ENCODE measurements around the gene PICALM. TPM values are rescaled to one million over a fixed set of nuclear protein-coding genes. Genes with fewer than 3 reads are reported as not detected.
A peak's percentile ranks its signal among the peaks of the same experiment; 100 is the strongest.

Gene PICALM
- total RNA-seq, 2 donors from 2014 or later: 208 to 223 TPM

DNA sequence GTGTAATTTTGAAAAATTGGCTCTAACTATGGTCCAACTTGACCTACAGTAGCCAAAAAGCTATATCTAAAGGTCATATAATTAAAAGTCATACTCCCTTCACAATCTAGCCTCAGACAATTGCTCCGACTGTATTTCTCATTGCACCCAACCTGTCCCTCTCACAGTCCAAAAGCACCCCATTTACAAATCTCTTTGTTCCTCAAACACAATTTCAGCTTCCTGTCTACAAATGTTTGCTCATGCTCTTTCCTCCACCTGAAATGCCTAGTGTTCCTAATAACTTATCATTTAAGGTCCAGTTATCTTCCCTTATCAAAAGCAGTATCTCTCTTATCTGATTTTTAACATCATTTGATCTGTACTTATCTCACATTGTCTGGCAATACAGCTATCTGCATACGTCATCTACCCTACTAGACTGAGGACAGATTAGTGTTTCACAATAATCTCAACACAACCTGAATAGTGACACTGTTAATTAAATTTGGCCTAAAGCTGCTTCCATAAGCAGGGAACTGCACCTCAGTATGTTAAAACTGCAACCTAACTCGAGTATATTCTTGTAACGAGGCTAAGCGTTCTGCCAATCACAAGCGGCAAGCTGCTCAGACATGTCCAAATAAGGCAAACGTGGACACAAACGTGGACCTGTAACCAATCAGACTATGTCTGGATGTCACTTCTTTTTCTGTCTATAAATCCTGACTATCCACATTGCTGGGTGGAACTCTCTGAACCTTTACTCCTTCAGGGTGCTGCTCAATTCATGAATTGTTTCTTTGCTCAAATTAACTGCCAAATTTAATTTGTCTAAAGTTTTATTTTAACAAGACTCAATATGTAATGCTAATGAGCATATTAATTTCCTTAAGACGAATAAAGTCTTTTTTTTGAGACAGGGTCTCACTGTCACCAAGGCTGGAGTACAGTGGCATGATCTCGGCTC lies 15.9 kb downstream of the PICALM start:
- peaks cover 60 to 70% of the 10 kb centered on the region in 2 donors for H3K4me1 Mint-ChIP-seq (ENCODE audit: low read depth in 2 of 2)
- H3K36me3 Mint-ChIP-seq: peaks cover 18% of the 10 kb centered on the region
- peaks cover 3% of the 10 kb centered on the region for H3K9me3 Mint-ChIP-seq
- no peaks in the 10 kb centered on the region for H3K27me3 Mint-ChIP-seq
- ATAC-seq (peak in 1 of 2 donors; percentile 58), DNase-seq (ENCODE audit: low spot score) (no peak)
- peak overlapping the region; percentile 47 to 82 for H3K27ac Mint-ChIP-seq
- H3K4me3 Mint-ChIP-seq: peak overlapping the region; percentile 84

DNA sequence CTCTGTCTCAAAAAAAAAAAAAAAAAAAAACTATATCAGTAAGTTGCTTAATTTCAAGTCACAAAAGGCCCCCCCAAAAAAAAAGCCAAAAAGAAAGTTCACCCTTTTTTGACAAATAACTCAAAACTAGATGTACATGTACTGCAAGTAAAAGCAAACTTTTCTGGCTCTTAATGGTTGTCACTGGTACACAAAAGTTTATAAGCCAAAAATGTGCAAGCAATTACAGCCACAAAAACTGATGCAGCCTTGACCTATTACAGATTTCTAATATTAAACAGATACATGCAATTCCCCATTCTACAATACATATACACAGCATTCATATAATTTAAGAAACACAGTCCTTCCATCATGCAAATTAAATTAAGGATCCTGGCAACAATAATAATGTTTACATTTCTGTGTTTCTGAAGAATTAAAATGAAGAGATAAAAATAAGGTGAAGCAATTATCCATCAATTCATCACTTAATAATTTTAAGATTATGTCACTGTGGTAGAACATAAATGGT lies 18.6 kb downstream of the PICALM start:
- Mint-ChIP-seq H3K4me1 (ENCODE audit: low read depth in 2 of 2) (peaks cover 69 to 82% of the 10 kb centered on the region in 2 donors), H3K9me3 (peaks cover 3% of the 10 kb centered on the region), H3K36me3 (peaks cover 17% of the 10 kb centered on the region), H3K4me3 (peak overlapping the region; percentile 38), H3K27me3 (no peaks in the 10 kb centered on the region), H3K27ac (peak overlapping the region; percentile 47 to 80)
- no peak for DNase-seq (ENCODE audit: low spot score)
- no peak for ATAC-seq

DNA sequence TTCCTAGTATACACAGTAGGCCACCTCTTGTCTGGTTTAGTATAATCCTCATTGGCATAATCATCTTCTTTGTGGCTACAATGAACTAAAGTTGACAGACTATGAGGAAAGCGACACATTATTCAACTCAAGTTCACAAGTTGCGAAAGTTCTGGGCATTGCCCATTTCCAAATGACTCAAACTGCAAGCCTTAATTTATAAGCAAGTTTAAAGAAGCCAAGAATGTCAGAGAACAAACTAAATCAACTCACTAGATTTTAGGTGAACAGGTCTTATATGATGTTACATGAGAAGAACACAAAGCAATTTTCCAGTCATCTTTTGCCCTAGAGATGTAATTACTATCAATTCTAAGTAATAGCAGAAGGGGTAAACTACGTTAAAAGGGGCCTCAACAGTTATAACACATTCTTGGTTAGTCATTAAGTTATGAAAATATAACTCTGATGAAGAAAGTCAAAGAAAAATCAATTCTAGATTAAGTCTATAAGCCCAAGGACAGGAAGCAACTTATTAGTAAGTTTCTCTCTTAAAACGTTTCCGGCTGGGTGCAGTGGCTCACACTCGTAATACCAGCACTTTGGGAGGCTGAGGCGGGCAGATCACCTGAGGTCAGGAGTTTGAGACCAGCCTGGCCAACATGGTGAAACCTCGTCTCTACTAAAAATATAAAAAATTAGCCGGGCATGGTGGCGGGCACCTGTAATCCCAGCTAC lies 21.5 kb downstream of the PICALM start:
- peaks cover 10% of the 10 kb centered on the region for H3K36me3 Mint-ChIP-seq
- no peaks in the 10 kb centered on the region for H3K9me3 Mint-ChIP-seq
- ATAC-seq (peak; percentile 84 to 89), DNase-seq (ENCODE audit: low spot score) (peak; percentile 77)
- peak overlapping the region; percentile 68 for H3K4me3 Mint-ChIP-seq
- H3K4me1 Mint-ChIP-seq (ENCODE audit: low read depth in 2 of 2): peaks cover 71 to 83% of the 10 kb centered on the region in 2 donors
- peak overlapping the region; percentile 80 to 85 for H3K27ac Mint-ChIP-seq
- no peaks in the 10 kb centered on the region for H3K27me3 Mint-ChIP-seq

DNA sequence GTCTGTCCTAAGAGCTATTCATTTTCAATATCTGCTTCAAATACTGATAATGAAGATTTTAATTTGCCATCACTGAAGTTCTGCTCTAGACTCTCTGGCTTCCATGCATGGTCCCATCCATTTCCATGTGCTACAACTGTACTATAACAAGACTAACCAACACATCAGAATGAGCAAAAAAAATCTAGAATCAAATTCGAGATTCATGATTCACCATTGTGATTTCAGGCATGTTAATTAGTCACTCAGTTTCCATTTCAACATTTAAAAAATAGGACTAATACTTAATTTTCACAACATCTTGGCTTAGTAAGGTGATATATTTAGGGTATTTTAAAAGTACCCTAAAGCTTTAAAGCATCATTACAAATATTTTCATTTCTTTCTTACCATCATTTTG lies 22.8 kb downstream of the PICALM start:
- Mint-ChIP-seq H3K27ac (peak overlapping the region; percentile 80 to 85), H3K9me3 (no peaks in the 10 kb centered on the region), H3K27me3 (no peaks in the 10 kb centered on the region), H3K36me3 (peaks cover 5% of the 10 kb centered on the region), H3K4me3 (peak overlapping the region; percentile 68), H3K4me1 (ENCODE audit: low read depth in 2 of 2) (peaks cover 70 to 83% of the 10 kb centered on the region in 2 donors)
- ATAC-seq (no peak), DNase-seq (ENCODE audit: low spot score) (no peak)

DNA sequence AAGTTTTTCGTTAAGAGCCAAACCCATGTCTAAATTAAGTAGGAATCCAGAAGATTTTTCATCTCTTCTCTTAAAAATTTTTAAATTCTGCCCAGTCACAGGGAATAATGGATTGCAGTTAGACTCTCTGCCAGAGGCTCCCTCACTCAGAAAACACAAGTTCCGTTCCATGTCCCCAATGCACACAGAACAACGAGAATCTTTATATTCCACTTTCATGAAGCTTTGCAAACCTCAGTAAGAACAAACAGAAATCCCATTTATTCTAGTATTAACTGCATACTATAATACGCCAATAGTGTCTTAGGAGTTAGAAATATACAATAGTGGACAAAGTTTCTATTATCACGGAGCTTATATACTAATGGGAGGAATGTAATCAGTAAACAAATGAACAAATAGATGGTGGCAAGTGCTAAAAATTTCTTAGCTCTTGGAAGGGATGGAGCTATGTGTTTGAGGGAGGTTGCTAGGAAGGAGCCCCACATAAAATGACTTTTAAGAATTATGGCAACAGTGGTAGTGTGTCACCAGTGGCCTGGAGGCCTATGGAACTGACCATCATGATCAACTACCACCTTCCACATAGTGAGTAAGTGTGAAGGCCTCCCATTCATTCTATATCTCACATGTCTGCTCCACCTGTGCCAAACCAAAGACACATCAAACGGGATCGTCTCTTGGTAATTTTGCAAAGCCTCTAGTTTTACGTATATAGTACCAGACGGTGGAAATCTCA lies 24.9 kb downstream of the PICALM start:
- H3K27me3 Mint-ChIP-seq: no peaks in the 10 kb centered on the region
- peak overlapping the region; percentile 68 for H3K4me3 Mint-ChIP-seq
- ATAC-seq (peak in 1 of 2 donors; percentile 20), DNase-seq (ENCODE audit: low spot score) (no peak)
- H3K36me3 Mint-ChIP-seq: peaks cover 5% of the 10 kb centered on the region
- H3K4me1 Mint-ChIP-seq (ENCODE audit: low read depth in 2 of 2): peaks cover 69 to 85% of the 10 kb centered on the region in 2 donors
- H3K27ac Mint-ChIP-seq: peak overlapping the region; percentile 80 to 85
- no peaks in the 10 kb centered on the region for H3K9me3 Mint-ChIP-seq

DNA sequence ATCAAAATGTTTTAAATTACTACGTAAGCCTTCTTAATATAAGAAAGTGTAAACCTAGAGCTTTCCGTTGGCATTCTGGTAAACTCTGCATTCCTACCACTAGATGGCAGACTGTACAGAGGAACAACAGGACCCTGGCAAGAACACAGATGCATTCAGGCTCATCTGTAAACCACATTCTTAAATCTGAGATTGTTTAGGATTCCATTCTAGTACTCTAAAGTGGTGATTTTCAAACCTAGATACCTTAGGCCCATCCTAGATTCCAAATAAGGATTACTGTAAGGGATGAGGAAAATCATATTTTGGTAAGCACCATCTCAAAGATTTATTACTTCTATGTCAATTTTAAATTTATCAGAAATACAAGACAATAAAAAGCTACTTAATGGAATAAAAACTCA lies 26.9 kb downstream of the PICALM start:
- peak; percentile 82 to 85 for ATAC-seq
- peaks cover 5% of the 10 kb centered on the region for H3K36me3 Mint-ChIP-seq
- peak; percentile 66 for DNase-seq (ENCODE audit: low spot score)
- peak overlapping the region; percentile 59 for H3K4me3 Mint-ChIP-seq
- peaks cover 63 to 75% of the 10 kb centered on the region in 2 donors for H3K4me1 Mint-ChIP-seq (ENCODE audit: low read depth in 2 of 2)
- H3K27me3 Mint-ChIP-seq: no peaks in the 10 kb centered on the region
- no peaks in the 10 kb centered on the region for H3K9me3 Mint-ChIP-seq
- H3K27ac Mint-ChIP-seq: peak overlapping the region; percentile 80 to 85

DNA sequence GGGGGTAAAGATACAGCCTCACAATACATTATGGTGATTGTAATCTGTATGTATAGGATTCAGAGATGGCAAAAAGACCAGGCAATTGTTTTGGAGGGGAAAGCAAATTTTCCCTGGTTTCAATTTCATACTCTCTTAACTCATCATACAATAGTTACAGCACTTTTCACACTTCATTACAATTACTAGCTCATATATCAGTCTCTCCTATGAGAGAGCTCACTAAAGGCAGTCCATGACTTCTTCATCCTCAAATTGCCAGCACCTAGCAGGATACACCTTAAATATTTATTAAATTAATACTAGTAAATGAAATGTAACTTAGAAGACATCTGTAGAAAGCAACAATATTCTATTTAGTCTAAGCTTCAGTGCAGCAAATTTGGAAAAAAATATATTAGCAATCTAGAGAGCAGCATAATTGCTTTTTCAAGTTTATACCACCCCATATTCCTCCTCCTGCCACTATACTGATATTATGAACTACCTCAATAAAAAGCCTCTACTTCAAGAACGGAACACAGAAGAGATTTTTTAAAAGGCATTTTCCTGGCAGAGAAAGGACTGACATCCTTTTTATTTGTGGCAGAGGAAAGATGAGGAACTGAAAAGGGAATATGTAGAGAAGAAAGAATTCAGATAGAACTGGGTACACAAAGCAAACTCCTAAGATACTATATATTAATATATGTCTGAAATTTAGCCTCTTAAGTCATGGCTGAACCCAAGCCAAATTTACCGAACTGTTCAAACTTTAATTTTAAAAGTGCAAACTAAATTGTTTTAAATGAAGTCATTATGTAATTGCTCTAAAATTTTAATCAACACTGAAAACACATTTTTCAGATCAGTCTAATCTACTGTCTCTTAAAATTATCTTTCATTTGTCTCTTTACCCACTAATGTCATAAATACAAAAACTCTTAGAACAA lies 27.7 kb downstream of the PICALM start:
- peak overlapping the region; percentile 59 for H3K4me3 Mint-ChIP-seq

DNA sequence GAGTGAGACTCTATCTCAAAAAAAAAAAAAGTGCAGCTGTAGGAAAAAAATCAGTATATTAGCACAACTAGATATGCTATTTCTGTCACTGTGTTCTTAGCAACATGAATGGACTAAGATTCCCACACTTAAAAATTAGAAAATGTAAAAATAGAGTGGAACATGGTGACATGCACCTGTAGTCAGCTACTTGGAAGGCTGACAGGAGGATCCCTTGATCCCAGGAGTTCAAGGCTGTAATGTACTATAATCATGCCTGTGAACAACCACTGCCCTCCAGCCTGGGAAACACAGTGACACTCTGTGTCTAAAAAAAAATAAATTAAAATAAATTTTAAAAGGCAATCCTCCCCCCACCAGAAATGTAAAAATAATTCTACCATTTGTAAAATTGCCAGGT lies 29.8 kb downstream of the PICALM start:
- Mint-ChIP-seq H3K4me3 (no peak overlapping the region), H3K27me3 (no peaks in the 10 kb centered on the region), H3K4me1 (ENCODE audit: low read depth in 2 of 2) (peaks cover 56 to 61% of the 10 kb centered on the region in 2 donors), H3K9me3 (no peaks in the 10 kb centered on the region), H3K27ac (peak overlapping the region; percentile 80 to 85), H3K36me3 (no peaks in the 10 kb centered on the region)
- DNase-seq (ENCODE audit: low spot score): no peak
- no peak for ATAC-seq

More for the DNA sequence above, 27.7 kb downstream of the PICALM start:
- no peak for DNase-seq (ENCODE audit: low spot score)
- no peaks in the 10 kb centered on the region for H3K27me3 Mint-ChIP-seq
- no peak for ATAC-seq
- peaks cover 62 to 67% of the 10 kb centered on the region in 2 donors for H3K4me1 Mint-ChIP-seq (ENCODE audit: low read depth in 2 of 2)
- H3K27ac Mint-ChIP-seq: peak overlapping the region; percentile 80 to 85
- H3K9me3 Mint-ChIP-seq: no peaks in the 10 kb centered on the region
- peaks cover 5% of the 10 kb centered on the region for H3K36me3 Mint-ChIP-seq

DNA sequence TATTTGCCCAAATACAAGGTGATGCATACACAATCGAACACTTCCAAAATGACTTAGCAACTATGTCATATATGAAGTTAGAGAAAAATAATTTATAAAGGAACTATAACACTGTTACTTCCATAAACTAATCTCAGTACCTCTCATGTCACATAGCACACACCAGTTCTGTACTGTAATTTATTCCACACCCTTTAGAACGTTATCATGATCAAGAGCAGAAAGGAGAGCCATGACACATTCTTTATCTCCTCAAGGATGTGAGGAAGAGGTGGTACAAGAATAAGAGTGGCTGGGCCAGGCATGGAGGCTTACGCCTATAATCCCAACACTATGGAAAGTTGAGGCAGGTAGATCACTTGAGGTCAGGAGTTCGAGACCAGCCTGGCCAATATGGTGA lies 31.1 kb downstream of the PICALM start:
- Mint-ChIP-seq H3K27ac (peak overlapping the region; percentile 79 to 80), H3K4me3 (no peak overlapping the region), H3K9me3 (no peaks in the 10 kb centered on the region), H3K27me3 (no peaks in the 10 kb centered on the region), H3K4me1 (ENCODE audit: low read depth in 2 of 2) (peaks cover 53 to 59% of the 10 kb centered on the region in 2 donors), H3K36me3 (no peaks in the 10 kb centered on the region)
- DNase-seq (ENCODE audit: low spot score): no peak
- no peak for ATAC-seq

DNA sequence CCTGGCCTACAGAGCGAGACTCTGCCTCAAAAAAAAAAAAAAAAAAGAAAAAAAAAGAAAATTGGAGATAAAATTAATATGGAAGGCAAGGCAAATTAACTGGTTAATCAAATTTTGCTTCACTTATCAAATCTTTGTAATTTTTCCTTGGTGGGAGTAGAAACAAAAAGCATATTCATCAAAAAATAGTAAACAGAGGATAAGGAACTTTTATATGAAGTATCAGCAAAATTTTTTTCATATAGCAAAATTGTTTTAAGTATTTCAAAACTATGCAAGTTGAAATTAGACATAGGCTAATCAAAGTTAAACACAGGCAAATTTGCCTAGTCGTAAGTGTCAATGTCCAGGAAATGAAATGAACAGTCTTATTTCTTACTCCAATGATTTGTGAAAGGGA lies 33.0 kb downstream of the PICALM start:
- Mint-ChIP-seq H3K4me1 (ENCODE audit: low read depth in 2 of 2) (peaks cover 54 to 61% of the 10 kb centered on the region in 2 donors), H3K9me3 (no peaks in the 10 kb centered on the region), H3K27me3 (no peaks in the 10 kb centered on the region), H3K36me3 (no peaks in the 10 kb centered on the region), H3K4me3 (no peak overlapping the region), H3K27ac (peak overlapping the region; percentile 4 to 77)
- no peak for ATAC-seq
- no peak for DNase-seq (ENCODE audit: low spot score)

DNA sequence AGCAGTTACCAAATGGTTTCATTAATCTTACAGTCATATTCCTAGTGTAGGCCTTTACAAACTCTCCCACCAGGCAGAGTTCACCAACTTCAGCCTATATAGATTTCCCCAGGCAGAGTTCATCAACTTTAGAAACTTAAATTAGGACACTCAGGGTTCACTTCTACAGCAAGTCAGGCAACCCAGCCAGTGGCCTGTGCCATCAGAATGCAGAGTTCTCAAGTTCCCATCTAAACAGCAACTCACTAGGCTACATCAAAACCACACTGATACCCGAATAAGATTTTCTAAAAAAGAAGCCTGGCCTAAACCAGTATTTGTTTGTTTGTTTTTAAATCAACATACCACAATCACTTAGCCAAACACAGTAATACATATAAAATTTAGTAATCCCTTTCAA lies 33.7 kb downstream of the PICALM start:
- Mint-ChIP-seq H3K4me3 (no peak overlapping the region), H3K9me3 (no peaks in the 10 kb centered on the region), H3K4me1 (ENCODE audit: low read depth in 2 of 2) (peaks cover 54 to 60% of the 10 kb centered on the region in 2 donors), H3K36me3 (peaks cover 4% of the 10 kb centered on the region), H3K27ac (peak overlapping the region; percentile 24 to 47), H3K27me3 (no peaks in the 10 kb centered on the region)
- DNase-seq (ENCODE audit: low spot score) (no peak), ATAC-seq (no peak)

DNA sequence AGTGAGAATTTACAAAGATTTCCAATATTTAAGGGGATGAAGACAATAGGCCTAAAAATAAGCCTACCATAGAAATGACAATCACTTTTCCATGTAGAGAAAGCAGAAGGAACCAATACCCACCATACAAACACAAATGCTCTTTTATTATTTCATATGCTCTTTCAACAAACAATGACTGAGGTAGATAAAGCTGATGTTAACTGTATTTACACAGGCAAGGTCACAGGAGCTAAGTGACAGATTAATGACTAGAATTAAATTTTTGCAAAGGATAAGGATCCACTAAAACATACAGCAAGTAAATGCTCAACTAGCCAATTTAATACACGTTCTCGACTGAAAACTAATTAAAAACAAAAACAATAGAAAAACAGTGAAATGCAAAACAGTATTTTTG lies 34.2 kb downstream of the PICALM start:
- no peaks in the 10 kb centered on the region for H3K27me3 Mint-ChIP-seq
- H3K36me3 Mint-ChIP-seq: peaks cover 4% of the 10 kb centered on the region
- H3K27ac Mint-ChIP-seq: peak overlapping the region; percentile 24 to 47
- no peaks in the 10 kb centered on the region for H3K9me3 Mint-ChIP-seq
- ATAC-seq (no peak), DNase-seq (ENCODE audit: low spot score) (no peak)
- H3K4me3 Mint-ChIP-seq: no peak overlapping the region
- peaks cover 50 to 56% of the 10 kb centered on the region in 2 donors for H3K4me1 Mint-ChIP-seq (ENCODE audit: low read depth in 2 of 2)
